PC-9 (cell line): ENCODE measurements around the gene PPP2R2B. TPM values are rescaled to one million over a fixed set of nuclear protein-coding genes. Genes with fewer than 3 reads are reported as not detected.

ENCODE experiments used
- BruUV-seq: library from RNA; stranded (reverse); fragments of 400-500 nt; replicated peaks from 2 replicates; lab custom pipeline; 2021; lab: Mats Ljungman, UMichigan
- CTCF ChIA-PET: fragments of 300-600 bp; sonication (Branson Sonifier 250); formaldehyde crosslinking; loops from one replicate; lab custom pipeline; 2022; ENCODE audit warnings: antibody characterized with exemption; lab: Charles Lee
- POLR2A ChIA-PET: fragments of 300-600 bp; sonication (Branson Sonifier 250); formaldehyde crosslinking; loops from one replicate; lab custom pipeline; 2022; ENCODE audit warnings: antibody characterized with exemption; ENCODE audit not compliant: unreplicated experiment; lab: Charles Lee
- DNase-seq, 2 experiments: peaks; one replicate each; pipeline versions ENCODE4 v3.0.0 to v3.0.0-alpha.2; 2015 to 2022; ENCODE audit warnings: mixed read lengths in 1 of 2
- H2AFZ ChIP-seq: fragments of 200-600 bp; sonication (generic); 2 replicates; pipeline ENCODE4 v1.8.1; 2017; ENCODE audit warnings: antibody characterized with exemption
- H3F3A ChIP-seq: fragments of 200-600 bp; sonication (generic); 2 replicates; pipeline ENCODE4 v1.8.1; 2017; ENCODE audit warnings: antibody characterized with exemption, mild to moderate bottlenecking, low read depth; ENCODE audit not compliant: insufficient read depth
- H3K27ac ChIP-seq: fragments of 200-600 bp; sonication (generic); 2 replicates; pipeline ENCODE4 v1.6.1; 2016; ENCODE audit warnings: mixed run types
- H3K27me3 ChIP-seq: fragments of 200-600 bp; sonication (generic); 2 replicates; pipeline ENCODE4 v1.6.1; 2016; ENCODE audit warnings: low read depth, mixed run types; ENCODE audit not compliant: insufficient read depth
- H3K36me3 ChIP-seq: fragments of 200-600 bp; sonication (generic); 2 replicates; pipeline ENCODE4 v1.6.1; 2016; ENCODE audit warnings: low read depth, mixed run types
- H3K4me1 ChIP-seq: fragments of 200-600 bp; sonication (generic); replicated peaks from 2 replicates; pipeline ENCODE4 v1.6.1; 2016; ENCODE audit warnings: mixed run types; ENCODE audit not compliant: insufficient read depth
- H3K4me2 ChIP-seq: fragments of 200-600 bp; sonication (generic); 2 replicates; pipeline ENCODE4 v1.6.1; 2017; ENCODE audit warnings: mixed run types
- H3K4me3 ChIP-seq: fragments of 200-600 bp; sonication (generic); 2 replicates; pipeline ENCODE4 v1.6.1; 2016; ENCODE audit warnings: mixed run types
- H3K79me2 ChIP-seq: fragments of 200-600 bp; sonication (generic); 2 replicates; pipeline ENCODE4 v1.6.1; 2017; ENCODE audit warnings: low read depth, mixed run types
- H3K9me2 ChIP-seq: fragments of 200-600 bp; sonication (generic); 2 replicates; pipeline ENCODE4 v1.8.1; 2017; ENCODE audit warnings: mild to moderate bottlenecking; ENCODE audit not compliant: insufficient read depth
- H3K9me3 ChIP-seq: fragments of 200-600 bp; sonication (generic); 2 replicates; pipeline ENCODE4 v1.8.1; 2016; ENCODE audit warnings: low read depth; ENCODE audit not compliant: insufficient read depth
- H4K20me1 ChIP-seq: fragments of 200-600 bp; sonication (generic); 2 replicates; pipeline ENCODE4 v1.8.1; 2017; ENCODE audit not compliant: insufficient read depth
- EZH2 ChIP-seq: fragments of 200-600 bp; sonication (generic); IDR thresholded peaks from 2 replicates; pipeline ENCODE4 v1.8.0; 2017; ENCODE audit warnings: antibody characterized with exemption, low read depth
- intact Hi-C: fragments of 100-400 bp; cut with micrococcal nuclease; formaldehyde crosslinking; loops from one replicate; pipeline ENCODE4 v1.10.0; 2022; ENCODE audit not compliant: unreplicated experiment
- total RNA-seq: library from RNA; stranded (reverse); gene quantifications from 2 replicates; pipeline ENCODE4 v1.2.3, GENCODE V29; 2021
- TF ChIP-seq, protein P1 (sequence below): fragments of 200-600 bp; sonication (generic); conservative IDR thresholded peaks from 2 replicates; pipeline ENCODE4 v1.6.1; 2017; ENCODE audit warnings: mixed run types, antibody characterized with exemption, mild to moderate bottlenecking, moderate library complexity

PPP2R2B gene
- total RNA-seq, 1 experiment from 2014 or later, result not detected

DNA sequence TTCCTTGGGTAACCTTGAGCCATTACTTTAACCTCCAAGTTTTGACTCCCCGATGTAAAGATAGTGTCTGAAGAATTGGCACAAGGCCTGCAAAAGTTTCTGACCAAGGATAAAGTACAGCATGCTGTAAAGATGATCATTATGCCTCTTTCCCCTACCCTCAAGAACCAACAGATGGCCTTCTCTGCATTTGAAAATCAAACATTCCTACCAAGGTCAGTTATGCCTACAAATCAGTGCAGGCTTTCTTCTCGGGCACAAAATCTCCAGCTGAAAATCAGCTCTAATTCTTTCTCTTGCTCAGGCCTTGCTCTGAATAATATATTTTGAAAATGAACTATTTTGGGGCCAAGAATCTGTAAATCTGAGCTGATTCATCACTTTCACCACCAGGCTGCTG is 59.7 kb downstream of the PPP2R2B start:
- intact Hi-C loops, result no loop called here
- CTCF ChIA-PET, result no interaction called here

DNA sequence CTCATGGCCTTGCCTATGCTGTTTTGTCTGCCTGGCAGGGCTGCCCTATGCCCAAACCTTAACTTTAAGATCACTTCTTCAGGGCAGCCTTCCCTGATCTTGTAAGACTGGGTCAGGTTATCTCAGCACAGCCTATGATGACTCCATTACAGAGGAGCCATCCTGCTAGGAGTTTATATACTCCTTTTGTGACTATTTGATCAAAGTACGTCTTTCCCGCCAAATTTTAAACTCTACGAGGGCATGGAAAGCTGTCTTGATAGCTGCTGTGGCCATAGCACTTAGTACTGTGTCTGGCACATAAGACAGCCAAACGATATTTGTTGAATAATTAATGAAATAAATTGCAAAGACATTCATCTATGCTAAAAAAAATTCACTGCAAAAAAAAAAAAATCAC is 60.6 kb downstream of the PPP2R2B start:
- Histone ChIP-seq H3K27ac (no peak overlapping the region), H2AFZ (no peak overlapping the region), H3K27me3 (no peaks in the 10 kb centered on the region), H3K4me3 (no peak overlapping the region), H3K4me1 (no peaks in the 10 kb centered on the region), H3K9me3 (no peaks in the 10 kb centered on the region), H3F3A (no peaks in the 10 kb centered on the region), H3K79me2 (no peaks in the 10 kb centered on the region), H3K9me2 (no peaks in the 10 kb centered on the region), H4K20me1 (no peaks in the 10 kb centered on the region), H3K36me3 (no peaks in the 10 kb centered on the region), H3K4me2 (no peak overlapping the region)
- intact Hi-C loops, result no loop called here
- BruUV-seq, result no TSS peak
- ChIA-PET CTCF (no interaction called here), POLR2A (no interaction called here)
- TF ChIP-seq, protein P1, sequence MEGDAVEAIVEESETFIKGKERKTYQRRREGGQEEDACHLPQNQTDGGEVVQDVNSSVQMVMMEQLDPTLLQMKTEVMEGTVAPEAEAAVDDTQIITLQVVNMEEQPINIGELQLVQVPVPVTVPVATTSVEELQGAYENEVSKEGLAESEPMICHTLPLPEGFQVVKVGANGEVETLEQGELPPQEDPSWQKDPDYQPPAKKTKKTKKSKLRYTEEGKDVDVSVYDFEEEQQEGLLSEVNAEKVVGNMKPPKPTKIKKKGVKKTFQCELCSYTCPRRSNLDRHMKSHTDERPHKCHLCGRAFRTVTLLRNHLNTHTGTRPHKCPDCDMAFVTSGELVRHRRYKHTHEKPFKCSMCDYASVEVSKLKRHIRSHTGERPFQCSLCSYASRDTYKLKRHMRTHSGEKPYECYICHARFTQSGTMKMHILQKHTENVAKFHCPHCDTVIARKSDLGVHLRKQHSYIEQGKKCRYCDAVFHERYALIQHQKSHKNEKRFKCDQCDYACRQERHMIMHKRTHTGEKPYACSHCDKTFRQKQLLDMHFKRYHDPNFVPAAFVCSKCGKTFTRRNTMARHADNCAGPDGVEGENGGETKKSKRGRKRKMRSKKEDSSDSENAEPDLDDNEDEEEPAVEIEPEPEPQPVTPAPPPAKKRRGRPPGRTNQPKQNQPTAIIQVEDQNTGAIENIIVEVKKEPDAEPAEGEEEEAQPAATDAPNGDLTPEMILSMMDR, result no peak
- no peak for TF ChIP-seq EZH2
- DNase-seq, result no peak

More for the DNA sequence above, 59.7 kb downstream of the PPP2R2B start:
- DNase-seq, result no peak
- H4K20me1 ChIP-seq, result no peaks in the 10 kb centered on the region
- H3K4me1 ChIP-seq, result no peaks in the 10 kb centered on the region
- TF ChIP-seq, protein P1, result no peak
- TF ChIP-seq EZH2, result no peak
- H2AFZ ChIP-seq, result no peak overlapping the region
- no peaks in the 10 kb centered on the region for H3K36me3 ChIP-seq
- POLR2A ChIA-PET, result no interaction called here
- no peaks in the 10 kb centered on the region for H3K79me2 ChIP-seq
- H3F3A ChIP-seq, result no peaks in the 10 kb centered on the region
- no peaks in the 10 kb centered on the region for H3K27me3 ChIP-seq
- H3K4me2 ChIP-seq, result no peak overlapping the region
- H3K27ac ChIP-seq, result no peak overlapping the region
- H3K9me2 ChIP-seq, result no peaks in the 10 kb centered on the region
- no peak overlapping the region for H3K4me3 ChIP-seq
- no TSS peak for BruUV-seq
- H3K9me3 ChIP-seq, result no peaks in the 10 kb centered on the region

DNA sequence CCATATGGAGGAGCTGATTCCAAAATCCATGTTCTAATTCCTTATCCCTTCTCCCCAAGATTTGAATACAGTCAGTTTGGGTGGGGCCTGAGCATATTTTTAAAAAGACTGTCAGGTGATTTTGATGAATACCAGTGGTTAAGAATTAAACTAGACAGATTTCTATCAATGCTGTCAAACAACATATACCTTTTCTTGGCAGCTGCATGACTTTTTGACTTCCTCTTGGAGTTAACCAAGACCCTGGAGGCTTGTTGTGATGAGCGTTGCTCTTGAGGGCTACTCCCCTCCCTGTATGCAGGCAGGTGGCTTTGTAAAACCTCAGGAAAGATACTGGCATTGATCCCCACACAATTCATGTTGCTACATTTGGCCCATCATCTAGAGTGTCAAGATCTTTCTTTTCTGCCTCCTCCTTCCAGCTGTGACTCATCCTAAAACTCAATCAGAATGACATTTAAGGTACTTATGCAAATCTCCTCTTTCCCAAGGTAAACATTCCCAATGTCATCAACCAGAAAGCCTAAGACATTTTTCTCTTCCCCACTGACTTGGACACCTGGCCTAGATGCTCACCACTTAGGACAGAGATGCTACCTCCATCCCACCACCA is 61.7 kb downstream of the PPP2R2B start:
- no peaks in the 10 kb centered on the region for H3K27me3 ChIP-seq
- H3K36me3 ChIP-seq, result no peaks in the 10 kb centered on the region
- no peaks in the 10 kb centered on the region for H3F3A ChIP-seq
- H2AFZ ChIP-seq, result no peak overlapping the region
- POLR2A ChIA-PET, result no interaction called here
- no peak overlapping the region for H3K4me2 ChIP-seq
- H3K9me3 ChIP-seq, result no peaks in the 10 kb centered on the region
- no peak overlapping the region for H3K27ac ChIP-seq
- CTCF ChIA-PET, result no interaction called here
- H3K9me2 ChIP-seq, result no peaks in the 10 kb centered on the region
- no peak for TF ChIP-seq EZH2
- TF ChIP-seq, protein P1, result no peak
- H3K4me1 ChIP-seq, result no peaks in the 10 kb centered on the region
- no peak for DNase-seq
- no TSS peak for BruUV-seq
- intact Hi-C loops, result no loop called here
- no peak overlapping the region for H3K4me3 ChIP-seq
- H3K79me2 ChIP-seq, result no peaks in the 10 kb centered on the region
- H4K20me1 ChIP-seq, result no peaks in the 10 kb centered on the region
